HG03342 (cell line): ENCODE results near the gene AKAP7.
"Not testable (repeated sequence)": the region's sequence is repeated elsewhere in the genome, so short reads cannot be mapped to it uniquely, and the experiment has no call there.

Experiments
- ATAC-seq: cut with Tn5 transposase; IDR thresholded peaks from one replicate; pipeline ENCODE4 v1.9.1; 2021; ENCODE audit warnings: mild to moderate bottlenecking, moderate library complexity; ENCODE audit not compliant: unreplicated experiment

AKAP7 gene

DNA sequence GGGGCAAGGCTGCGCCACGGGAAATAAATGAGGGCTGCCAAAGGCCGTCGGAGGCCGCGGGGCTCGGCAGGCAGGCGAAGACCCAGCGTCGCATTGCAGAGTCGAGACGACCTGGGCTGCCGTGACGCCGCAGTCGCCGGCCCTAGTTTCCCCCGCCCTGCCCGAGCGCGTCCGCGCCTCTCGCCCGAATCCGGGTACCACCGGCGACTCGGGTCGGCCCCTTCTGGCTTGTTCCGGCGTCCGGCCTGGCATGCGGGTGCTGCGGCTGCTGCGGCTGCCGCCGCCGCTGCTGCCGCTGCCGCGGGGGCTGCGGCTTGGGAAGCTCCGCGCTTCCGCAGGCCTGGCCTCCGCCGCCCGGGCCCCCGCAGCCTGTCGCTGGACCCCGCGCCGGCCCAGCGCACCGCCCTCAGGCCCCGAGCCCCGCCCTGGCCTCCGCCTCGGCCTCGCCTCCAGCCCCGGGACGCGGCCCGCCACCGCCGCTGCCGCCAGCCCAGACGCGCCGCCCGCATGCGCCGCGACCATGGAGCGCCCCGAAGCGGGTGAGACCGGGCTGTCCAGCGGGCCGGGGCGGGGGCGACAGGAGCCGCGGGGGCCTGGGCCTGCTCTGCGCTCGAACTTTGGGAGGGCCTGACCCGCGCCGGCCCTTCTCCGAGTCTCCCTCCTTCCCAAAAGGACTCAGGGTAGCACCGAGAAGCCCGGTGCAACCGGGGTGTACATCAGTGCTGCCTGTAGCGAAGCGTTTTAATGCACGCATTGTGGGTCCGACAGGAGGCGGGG, at the start of gene AKAP7:
AKAP7 (plus strand) TSS at position 224 of the 777 bp plus-strand sequence; CDS start at position 521, 297 bp downstream.
- ATAC-seq: peak; percentile 77

- ATAC-seq: not testable (repeated sequence)
Observed at GRCh38 chr6:131090339-131090738, 44.9 kb upstream of the AKAP7 start.

DNA sequence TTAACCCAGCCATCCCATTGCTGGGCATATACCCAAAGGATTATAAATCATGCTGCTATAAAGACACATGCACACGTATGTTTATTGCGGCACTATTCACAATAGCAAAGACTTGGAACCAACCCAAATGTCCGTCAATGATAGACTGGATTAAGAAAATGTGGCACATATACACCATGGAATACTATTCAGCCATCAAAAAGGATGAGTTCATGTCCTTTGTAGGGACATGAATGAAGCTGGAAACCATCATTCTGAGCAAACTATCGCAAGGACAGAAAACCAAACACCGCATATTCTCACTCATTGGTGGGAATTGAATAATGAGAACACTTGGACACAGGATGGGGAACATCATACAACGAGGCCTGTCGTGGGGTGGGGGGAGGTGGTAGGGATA, 43.3 kb upstream of the AKAP7 start:
- ATAC-seq: not testable (repeated sequence)

DNA sequence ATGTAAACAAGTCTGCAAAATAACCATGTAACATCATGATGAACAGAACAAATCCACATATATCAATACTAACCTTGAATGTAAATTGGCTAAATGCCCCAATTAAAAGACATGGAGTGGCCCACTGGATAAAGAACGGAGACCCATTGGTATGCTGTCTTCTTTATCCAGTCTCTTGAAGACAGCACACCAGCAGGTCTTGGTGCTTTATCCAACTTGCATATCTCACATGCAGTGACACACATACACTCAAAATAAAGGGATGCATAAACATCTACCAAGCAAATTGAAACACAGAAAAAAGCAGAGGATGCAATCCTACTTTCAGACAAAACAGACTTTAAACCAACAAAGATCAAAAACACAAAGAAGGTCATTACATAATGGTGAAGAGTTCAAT, 41.9 kb upstream of the AKAP7 start:
- no peak for ATAC-seq

- no peak for ATAC-seq
Observed at GRCh38 chr6:131096786-131097185, 38.5 kb upstream of the AKAP7 start.

- ATAC-seq: no peak
Observed at GRCh38 chr6:131101911-131102680, 33.2 kb upstream of the AKAP7 start.

DNA sequence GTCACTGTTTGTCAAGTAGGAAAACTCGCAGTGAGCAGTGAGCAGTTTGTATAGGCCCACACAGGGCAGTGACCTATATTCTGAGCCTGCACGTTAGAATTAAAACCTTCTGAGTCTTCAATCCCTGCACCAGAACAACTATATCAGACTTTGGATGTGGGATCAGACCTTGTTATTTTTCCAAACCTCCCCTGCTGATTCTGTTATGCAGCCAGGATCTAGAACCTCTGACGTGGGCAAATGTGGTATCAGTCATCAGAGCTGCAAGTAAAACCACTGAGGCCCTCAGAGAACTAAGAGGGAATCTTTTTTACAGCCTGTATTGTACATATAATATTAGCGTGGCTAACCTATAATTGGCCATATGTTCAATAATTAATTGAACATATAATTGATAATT, 32.0 kb upstream of the AKAP7 start:
- no peak for ATAC-seq

DNA sequence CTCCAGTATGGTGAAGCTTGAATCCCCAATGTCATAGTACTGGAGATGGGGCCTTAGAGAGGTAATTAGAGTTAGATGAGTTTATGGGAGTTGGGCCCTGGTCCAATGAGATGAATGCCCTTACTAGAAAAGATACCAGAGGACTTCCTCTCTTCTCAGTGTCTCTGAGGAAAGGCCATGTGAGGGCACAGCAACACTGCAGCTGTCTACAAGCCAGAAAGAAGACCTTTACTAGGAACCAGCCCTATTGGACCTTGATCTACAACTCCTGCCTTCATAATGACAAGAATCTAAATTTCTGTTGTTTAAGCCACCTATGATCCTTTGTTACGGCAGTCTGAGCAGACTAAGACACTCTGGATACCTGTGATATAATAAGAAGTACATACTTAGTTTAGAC, 31.4 kb upstream of the AKAP7 start:
- ATAC-seq: no peak

GRCh38 chr6:131107151-131107550, 28.1 kb upstream of the AKAP7 start:
- ATAC-seq: no peak

GRCh38 chr6:131112249-131112648, 23.0 kb upstream of the AKAP7 start:
- no peak for ATAC-seq

DNA sequence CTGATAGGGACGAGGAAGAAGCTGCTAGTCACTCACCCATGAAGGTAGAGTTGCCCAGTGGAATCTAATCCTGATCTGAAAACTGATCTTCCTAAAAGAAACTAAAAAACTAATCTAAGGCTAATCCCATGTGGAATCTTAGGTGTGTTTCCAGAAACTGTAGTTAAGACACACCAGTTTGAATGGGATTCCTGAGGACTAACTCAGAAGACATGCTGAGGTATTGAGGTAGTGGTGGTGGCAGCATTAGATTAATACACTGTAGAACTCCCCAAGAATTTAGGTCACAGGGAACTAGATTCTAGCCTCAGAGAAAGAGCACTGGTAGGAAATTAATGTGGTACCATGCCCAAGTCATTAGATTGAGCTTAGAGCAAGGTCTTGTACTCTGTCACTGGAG, 19.6 kb upstream of the AKAP7 start:
- no peak for ATAC-seq

GRCh38 chr6:131116321-131116720, 18.9 kb upstream of the AKAP7 start:
- no peak for ATAC-seq

DNA sequence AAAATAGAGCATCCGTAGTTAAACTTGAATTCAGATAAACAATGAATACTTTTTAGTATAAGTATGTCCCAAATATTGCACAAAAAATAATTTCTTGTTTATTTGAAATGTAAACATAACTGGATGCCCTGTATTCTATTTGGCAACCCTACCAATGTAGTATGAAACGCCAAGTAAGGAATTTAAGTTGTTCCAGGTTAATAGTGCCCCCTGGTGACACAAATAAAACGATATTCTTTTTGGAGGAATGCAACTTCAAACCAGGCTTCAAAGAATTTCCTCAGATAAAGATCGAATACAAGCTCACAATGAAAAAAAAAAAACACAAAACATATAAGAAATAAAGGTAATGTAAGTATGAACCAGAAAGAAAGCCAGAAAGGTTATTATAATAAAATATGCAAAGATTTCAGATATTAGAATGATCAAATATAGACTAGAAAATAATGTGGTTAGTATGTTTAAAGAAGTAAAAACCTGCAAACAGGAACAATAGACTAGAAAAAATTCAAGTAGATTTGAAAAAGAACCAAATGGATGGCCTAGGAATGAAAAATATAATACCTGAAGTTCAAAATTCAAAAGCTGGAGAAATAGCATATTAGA, 18.4 kb upstream of the AKAP7 start:
- peak; percentile 62 for ATAC-seq

DNA sequence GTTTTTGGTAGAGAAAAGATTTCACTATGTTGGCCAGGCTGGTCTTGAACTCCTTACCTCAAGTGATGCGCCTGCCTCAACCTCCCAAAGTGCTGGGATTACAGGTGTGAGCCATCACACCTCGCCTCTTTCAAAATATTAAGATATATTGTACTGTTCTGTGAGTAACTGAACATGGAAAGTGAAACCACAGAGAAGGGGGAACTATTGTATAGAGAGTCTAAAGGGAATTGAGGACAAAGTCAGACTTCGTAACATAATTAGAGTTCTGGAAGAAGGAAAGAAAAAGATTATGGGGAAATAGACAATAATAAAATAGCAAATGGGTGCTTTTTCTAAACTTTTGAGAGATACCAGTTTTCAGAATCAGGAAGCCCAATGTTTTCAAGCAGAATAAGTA, 17.4 kb upstream of the AKAP7 start:
- ATAC-seq: peak; percentile 47

- no peak for ATAC-seq
Observed at GRCh38 chr6:131122007-131122406, 13.3 kb upstream of the AKAP7 start.

GRCh38 chr6:131122516-131122915, 12.8 kb upstream of the AKAP7 start:
- ATAC-seq: no peak

DNA sequence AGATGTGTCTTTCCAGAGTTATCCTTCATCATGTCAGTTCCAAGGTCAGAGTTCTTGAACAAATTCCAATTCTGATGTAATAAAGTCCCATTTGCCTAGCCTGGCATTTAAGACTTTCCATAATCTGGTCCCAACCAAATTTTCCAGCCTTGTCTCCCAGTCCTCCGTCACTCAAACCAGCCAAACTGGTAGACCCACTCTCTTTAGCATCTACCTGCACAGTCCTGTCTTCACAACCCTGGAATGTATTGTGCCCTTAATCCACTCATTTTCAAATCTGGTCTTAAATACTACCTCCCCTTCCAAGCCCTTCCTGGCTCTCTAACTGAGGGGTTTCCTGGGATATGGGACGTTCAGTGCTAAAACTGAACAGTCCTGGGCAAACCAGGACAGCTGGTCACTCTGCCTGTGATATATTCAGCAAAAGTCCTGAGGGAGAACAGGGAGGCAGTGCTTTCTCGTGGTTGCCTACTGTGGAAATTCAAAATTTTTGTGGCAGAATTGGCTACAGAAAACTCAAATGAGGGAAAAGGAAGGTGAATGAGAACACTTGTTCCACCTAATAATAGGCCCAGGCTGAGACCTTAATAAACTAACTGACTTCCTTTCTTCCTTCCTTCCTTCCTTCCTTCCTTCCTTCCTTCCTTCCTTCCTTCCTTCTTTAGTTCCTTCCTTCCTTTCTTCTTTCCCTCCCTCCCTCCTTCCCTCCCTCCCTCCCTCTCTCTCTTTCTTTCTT, 10.8 kb upstream of the AKAP7 start:
- ATAC-seq: no peak

DNA sequence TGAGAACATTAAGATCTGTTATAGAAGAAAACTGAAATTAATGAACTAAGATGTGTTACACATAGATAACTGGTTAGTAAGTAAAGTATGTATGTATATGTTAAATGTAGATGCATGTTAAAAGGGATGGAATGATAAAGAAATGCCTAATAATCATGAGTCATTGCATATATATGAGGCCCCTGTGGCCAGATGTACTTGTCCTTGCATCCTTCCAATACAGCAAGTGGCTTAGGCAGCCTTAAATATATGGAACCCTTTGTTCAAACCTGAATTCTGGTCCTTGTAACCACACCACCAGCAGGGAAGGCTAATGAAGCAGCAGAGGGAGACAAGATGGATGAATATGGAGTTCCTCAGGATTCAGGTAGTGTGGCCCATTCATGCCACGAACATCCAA, 9.8 kb upstream of the AKAP7 start:
- no peak for ATAC-seq

DNA sequence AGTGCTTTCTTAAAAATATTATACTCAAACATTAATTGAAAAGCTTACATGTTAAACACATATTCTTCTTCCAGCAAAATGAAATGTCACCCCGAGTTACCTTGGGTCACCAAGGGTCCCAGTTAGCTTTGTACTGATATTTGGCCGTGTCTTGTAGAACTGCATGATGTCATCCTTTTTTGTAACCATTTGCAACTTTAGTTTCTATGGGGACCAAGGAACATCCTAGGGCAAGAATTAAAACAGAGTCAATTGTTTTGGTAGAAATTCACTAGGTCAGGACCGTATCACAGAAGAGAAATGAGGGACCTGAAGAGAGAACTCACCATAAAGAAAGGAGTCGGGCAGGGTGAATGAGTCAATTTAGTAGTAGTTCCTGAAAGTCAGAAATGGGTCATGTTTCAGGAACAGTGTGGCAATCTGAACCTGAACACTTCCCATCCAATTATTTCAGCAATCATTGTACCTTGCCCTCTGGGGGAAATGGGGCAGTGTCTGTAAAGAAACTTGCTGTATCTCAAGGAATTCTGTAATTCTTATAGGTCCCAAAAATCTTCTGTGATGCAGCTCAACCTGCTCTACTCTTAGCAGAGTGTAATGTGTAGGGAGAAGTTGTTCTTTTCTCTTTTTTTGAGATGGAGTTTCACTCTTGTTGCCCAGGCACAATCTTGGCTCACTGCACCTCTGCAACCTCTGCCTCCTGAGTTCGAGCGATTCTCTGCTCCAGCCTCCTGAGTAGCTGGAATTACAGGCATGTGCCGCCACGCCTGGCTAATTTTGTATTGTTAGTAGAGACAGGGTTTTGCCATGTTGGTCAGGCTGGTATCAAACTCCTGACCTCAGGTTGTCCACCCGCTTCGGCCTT, 5.3 kb upstream of the AKAP7 start:
- ATAC-seq: no peak

- ATAC-seq: no peak
Observed at GRCh38 chr6:131130554-131130940, 4.7 kb upstream of the AKAP7 start.
